NB4 (cell line): ENCODE results near the gene KCNIP3.

Source experiments
- DNase-seq: peaks from one replicate; pipeline ENCODE4 v3.0.0; 2010; ENCODE audit warnings: low read depth
- H3K4me3 ChIP-seq: one replicate; pipeline ENCODE4 v1.5.1; 2011; ENCODE audit warnings: mild to moderate bottlenecking, low read depth, low read length, moderate library complexity
- CTCF ChIP-seq: IDR thresholded peaks from one replicate; pipeline ENCODE4 v1.5.1; 2012; ENCODE audit warnings: low read depth, low read length
- MAX ChIP-seq: IDR thresholded peaks from 2 replicates; pipeline ENCODE4 v1.6.1; 2011; ENCODE audit warnings: low read depth, low read length
- MYC ChIP-seq: IDR thresholded peaks from 2 replicates; pipeline ENCODE4 v1.6.1; 2011; ENCODE audit warnings: low read depth, low read length
- POLR2A ChIP-seq: IDR thresholded peaks from 2 replicates; pipeline ENCODE4 v1.6.1; 2011; ENCODE audit warnings: mild to moderate bottlenecking; ENCODE audit not compliant: insufficient read length; ENCODE audit errors: extremely low read depth

Gene KCNIP3

GRCh38 chr2:95318431-95319220 is 21.5 kb downstream of the KCNIP3 start:
- TF ChIP-seq MAX (no peak), CTCF (no peak), MYC (no peak), POLR2A (no peak)
- DNase-seq, result no peak
- H3K4me3 ChIP-seq, result no peak overlapping the region

- TF ChIP-seq CTCF, result no peak
- TF ChIP-seq POLR2A, result no peak
- TF ChIP-seq MAX, result no peak
- TF ChIP-seq MYC, result no peak
- H3K4me3 ChIP-seq, result no peak overlapping the region
- DNase-seq, result no peak
Measured at GRCh38 chr2:95319481-95320343, 22.6 kb downstream of the KCNIP3 start.

GRCh38 chr2:95320344-95320712 is 23.2 kb downstream of the KCNIP3 start:
- no peak for TF ChIP-seq CTCF
- TF ChIP-seq POLR2A, result no peak
- TF ChIP-seq MAX, result no peak
- TF ChIP-seq MYC, result no peak
- no peak overlapping the region for H3K4me3 ChIP-seq
- no peak for DNase-seq

- TF ChIP-seq MYC (no peak), CTCF (no peak), POLR2A (no peak), MAX (no peak)
- no peak for DNase-seq
Measured at GRCh38 chr2:95320986-95321767, 24.0 kb downstream of the KCNIP3 start.

GRCh38 chr2:95323347-95324155 is 26.4 kb downstream of the KCNIP3 start:
- no peak overlapping the region for H3K4me3 ChIP-seq
- no peak for DNase-seq
- TF ChIP-seq CTCF (peak; percentile 29), MYC (no peak), POLR2A (no peak), MAX (no peak)

More at GRCh38 chr2:95320986-95321767, 24.0 kb downstream of the KCNIP3 start:
- H3K4me3 ChIP-seq, result no peak overlapping the region
